Measurements from ENCODE around the gene INTS2.
"Not testable (repeated sequence)": the region's sequence is repeated elsewhere in the genome, so short reads cannot be mapped to it uniquely, and the experiment has no call there.

GRCh38 chr17:61826866-61827265, 100.9 kb downstream of the INTS2 start:
- not testable (repeated sequence) for TF ChIP-seq CTCF (IDR thresholded peaks at IDR 0.05; ENCODE audit: borderline replicate concordance, extremely low read depth, low read length, poor library complexity, severe bottlenecking); EZH2 (IDR thresholded peaks at IDR 0.05; ENCODE audit: borderline replicate concordance, low read depth, low read length, severe bottlenecking)
